Renal cortex interstitium (tissue), 15 donors: Measurements from ENCODE around the gene FOCAD. TPM values are rescaled to one million over a fixed set of nuclear protein-coding genes. Genes with fewer than 3 reads are reported as not detected.
"Not testable (repeated sequence)": the region's sequence is repeated elsewhere in the genome, so short reads cannot be mapped to it uniquely, and the experiment has no call there.

Experiments used
- DNase-seq, 11 donors: peaks; one replicate each; pipeline ENCODE4 v3.0.0-alpha.2; 2013; ENCODE audit warnings: low read depth in 9 of 11, low spot score in 4 of 11; ENCODE audit errors: extremely low read depth in 1 of 11
- long read RNA-seq, 16 experiments: transcript quantifications; one replicate each; lab custom pipeline, GENCODE V29; 2026
- polyA plus RNA-seq, 3 donors: library from polyadenylated mRNA; unstranded; fragments of 120-200 nt; gene quantifications; one replicate each; pipeline ENCODE4 v1.2.1, GENCODE V29; 2013; ENCODE audit not compliant: insufficient read length in 3 of 3

FOCAD gene
- 10 to 100 TPM; 26.8 to 36.8 (median 29.8) TPM for polyA plus RNA-seq
- long read RNA-seq, donor 1, partial matches to known transcripts, result 13 of 14 reads
- long read RNA-seq, donor 1, other reads (novel, unspliced or antisense), result 0 of 14 reads
- long read RNA-seq, donor 2, partial matches to known transcripts, result 7 of 7 reads
- long read RNA-seq, donor 2, other reads (novel, unspliced or antisense), result 0 of 7 reads
- long read RNA-seq, donor 3, result 0 reads
- long read RNA-seq, donor 4, full-length matches to known transcripts, result 2 of 2 reads
- long read RNA-seq, donor 4, partial matches to known transcripts, result 0 of 2 reads
- long read RNA-seq, donor 4, other reads (novel, unspliced or antisense), result 0 of 2 reads
- long read RNA-seq, donor 5, result 0 reads
- long read RNA-seq, donor 6, result 0 reads
- long read RNA-seq, donor 7, partial matches to known transcripts, result 0 of 1 reads
- long read RNA-seq, donor 7, other reads (novel, unspliced or antisense), result 0 of 1 reads
- long read RNA-seq, donor 8, result 0 reads
- long read RNA-seq, donor 9, result 0 reads
- long read RNA-seq, donor 10, partial matches to known transcripts, result 28 of 28 reads
- long read RNA-seq, donor 10, other reads (novel, unspliced or antisense), result 0 of 28 reads
- long read RNA-seq, donor 11, partial matches to known transcripts, result 9 of 9 reads
- long read RNA-seq, donor 11, other reads (novel, unspliced or antisense), result 0 of 9 reads
- long read RNA-seq, donor 12, result 0 reads
- long read RNA-seq, donor 13, result 0 reads
- long read RNA-seq, donor 14, partial matches to known transcripts, result 14 of 14 reads
- long read RNA-seq, donor 14, other reads (novel, unspliced or antisense), result 0 of 14 reads
- long read RNA-seq, donor 15, partial matches to known transcripts, result 10 of 10 reads
- long read RNA-seq, donor 15, other reads (novel, unspliced or antisense), result 0 of 10 reads
- long read RNA-seq, donor 16, partial matches to known transcripts, result 0 of 1 reads
- long read RNA-seq, donor 16, other reads (novel, unspliced or antisense), result 0 of 1 reads

DNA sequence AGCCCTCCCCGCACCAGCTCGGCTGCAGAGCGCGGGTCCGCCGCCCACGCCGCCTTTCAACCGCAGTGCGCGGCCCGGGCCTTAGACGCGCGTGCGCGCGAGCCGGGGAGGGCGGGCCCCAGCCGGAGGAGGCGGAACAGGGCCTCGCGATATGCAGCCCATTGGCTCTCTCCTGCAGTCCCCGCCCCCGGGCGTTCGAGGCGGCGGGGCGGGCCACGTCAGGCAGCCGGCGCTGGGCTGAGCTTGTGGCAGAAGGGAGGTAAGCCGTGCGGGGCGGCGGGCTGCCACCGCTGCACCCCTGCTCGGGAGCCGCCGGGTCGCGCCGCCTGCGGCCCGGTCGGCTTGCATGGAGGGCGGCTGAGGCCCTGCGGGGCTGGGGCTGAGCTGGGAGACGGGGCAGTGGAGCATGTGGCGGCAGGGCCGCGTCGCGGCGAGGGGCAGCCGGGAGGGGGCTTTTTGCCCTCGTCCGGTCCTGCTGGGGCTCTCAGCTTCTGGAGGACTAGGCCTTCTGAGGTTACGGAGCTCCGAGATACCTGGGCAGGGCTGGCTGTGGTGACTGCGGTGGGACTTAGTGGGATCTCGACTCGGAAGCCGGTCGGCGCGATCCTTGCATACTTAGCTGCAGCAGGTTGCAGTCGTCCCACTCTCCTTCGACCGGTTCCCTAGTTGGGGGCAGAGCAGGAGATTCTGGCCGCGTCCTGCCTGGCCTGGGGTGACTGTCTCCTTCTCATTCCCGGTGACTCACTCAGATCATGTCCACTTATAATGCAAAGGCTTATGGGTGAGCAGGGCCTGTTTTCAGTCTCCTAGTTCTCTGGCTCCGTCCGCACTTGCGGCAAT, at the start of gene FOCAD:
FOCAD (plus strand) TSS at position 225 of the 840 bp plus-strand sequence. CDS start 31,095 bp downstream, outside the sequence.
- peak; percentile 76 to 94 (median 89) for DNase-seq

- no peak for DNase-seq
Observed at GRCh38 chr9:20634895-20635294, 49.2 kb upstream of the FOCAD start.

GRCh38 chr9:20636888-20637440, 47.1 kb upstream of the FOCAD start:
- no peak for DNase-seq

GRCh38 chr9:20640331-20641187, 43.5 kb upstream of the FOCAD start:
- DNase-seq, result no peak

- DNase-seq, result no peak
Observed at GRCh38 chr9:20642045-20642444, 42.0 kb upstream of the FOCAD start.

DNA sequence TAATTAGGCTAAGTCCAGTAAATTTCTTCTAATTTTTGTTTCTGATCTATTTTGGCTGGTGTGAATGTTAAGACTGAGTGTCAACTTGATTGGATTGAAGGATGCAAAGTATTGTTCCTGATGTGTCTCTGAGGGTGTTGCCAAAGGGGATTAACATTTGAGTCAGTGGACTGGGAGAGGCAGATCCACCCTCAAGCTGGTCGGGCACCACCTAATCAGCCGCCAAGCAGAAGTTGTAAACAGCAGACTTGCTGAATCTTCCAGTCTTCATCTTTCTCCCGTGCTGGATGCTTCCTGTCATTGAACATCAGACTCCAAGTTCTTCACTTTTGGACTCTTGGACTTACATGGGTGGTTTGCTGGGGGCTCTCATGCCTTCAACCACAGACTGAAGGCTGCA, 40.4 kb upstream of the FOCAD start:
- no peak for DNase-seq

DNA sequence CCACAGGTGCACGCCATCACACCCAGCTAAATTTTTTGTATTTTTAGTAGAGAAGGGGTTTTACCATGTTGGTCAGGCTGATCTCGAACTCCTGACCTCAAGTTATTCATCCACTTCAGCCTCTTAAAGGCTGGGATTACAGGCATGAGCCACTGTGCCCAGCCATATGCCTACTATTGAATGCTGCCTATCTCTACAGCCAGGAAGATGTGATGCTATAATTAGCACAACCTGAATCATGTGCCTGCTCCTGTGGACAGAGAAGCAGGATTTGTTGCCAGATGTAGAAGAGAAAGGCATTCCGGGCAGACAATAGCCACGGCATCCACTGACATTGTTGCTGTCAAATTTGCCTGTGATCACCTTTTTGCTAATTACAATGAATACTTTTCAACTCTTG, 37.4 kb upstream of the FOCAD start:
- DNase-seq, result no peak

DNA sequence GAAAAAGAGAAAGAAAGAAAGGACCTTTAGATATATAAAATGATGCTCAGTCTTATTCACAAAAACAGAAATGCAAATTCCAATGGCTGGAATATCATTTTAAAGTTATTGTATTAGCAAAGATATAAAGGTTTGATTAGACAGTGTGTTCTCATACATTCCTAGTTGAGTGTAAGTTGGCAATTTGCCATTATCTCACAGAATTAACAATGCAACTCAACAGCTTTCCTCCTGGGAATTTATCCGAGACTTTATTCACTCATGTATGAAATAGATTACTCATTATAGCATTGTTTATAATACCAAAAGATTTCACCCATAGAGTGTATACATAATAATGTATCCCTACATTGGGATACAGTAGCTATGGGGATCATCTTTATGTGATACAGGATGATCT, 34.7 kb upstream of the FOCAD start:
- no peak for DNase-seq

DNA sequence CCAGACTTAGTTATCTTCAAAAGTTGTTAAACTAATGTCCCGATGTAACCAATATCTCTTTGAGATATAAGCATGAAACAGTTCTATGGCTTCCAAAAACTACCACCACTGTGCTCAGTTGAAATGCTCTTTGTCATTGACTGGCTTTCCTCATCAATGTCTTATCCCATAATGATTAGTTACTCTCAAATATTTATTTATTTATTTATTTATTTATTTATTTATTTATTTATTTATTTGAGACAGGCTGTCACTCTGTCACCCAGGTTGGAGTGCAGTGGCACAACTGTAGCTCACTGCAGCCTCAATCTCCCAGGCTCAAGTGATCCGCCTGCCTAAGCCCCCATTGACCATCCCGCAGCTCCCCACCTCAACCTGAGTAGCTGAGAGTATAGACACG, 33.7 kb upstream of the FOCAD start:
- DNase-seq, result no peak

GRCh38 chr9:20650750-20651299, 33.2 kb upstream of the FOCAD start:
- no peak for DNase-seq

DNA sequence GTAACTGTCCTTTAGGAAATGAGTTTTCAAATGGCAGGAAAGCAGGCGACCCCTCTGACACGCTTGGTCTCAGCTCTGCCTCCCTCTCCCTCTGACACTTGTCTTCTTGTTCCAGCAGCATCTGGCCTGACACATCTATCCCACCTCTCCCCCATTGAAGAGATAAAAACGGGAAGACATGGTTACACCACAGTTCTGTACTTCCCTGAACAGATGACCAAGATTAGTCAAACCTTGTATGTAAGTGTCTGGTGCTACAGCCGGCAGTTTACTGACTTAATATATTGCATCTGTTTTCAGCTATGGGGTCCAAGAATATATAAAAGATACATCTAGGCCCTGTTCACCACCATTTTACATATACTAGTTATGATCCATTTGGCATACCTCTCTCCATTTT, 32.1 kb upstream of the FOCAD start:
- DNase-seq, result no peak

DNA sequence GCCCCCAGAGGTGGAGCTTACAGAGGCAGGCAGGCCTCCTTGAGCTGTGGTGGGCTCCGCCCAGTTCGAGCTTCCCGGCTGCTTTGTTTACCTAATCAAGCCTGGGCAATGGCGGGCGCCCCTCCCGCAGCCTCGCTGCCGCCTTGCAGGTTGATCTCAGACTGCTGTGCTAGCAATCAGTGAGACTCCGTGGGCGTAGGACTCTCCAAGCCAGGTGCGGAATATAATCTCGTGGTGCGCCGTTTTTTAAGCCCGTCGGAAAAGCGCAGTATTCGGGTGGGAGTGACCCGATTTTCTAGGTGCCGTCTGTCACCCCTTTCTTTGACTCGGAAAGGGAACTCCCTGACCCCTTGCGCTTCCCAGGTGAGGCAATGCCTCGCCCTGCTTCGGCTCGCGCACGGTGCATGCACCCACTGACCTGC, 25.8 kb upstream of the FOCAD start:
- DNase-seq, result not testable (repeated sequence)

DNA sequence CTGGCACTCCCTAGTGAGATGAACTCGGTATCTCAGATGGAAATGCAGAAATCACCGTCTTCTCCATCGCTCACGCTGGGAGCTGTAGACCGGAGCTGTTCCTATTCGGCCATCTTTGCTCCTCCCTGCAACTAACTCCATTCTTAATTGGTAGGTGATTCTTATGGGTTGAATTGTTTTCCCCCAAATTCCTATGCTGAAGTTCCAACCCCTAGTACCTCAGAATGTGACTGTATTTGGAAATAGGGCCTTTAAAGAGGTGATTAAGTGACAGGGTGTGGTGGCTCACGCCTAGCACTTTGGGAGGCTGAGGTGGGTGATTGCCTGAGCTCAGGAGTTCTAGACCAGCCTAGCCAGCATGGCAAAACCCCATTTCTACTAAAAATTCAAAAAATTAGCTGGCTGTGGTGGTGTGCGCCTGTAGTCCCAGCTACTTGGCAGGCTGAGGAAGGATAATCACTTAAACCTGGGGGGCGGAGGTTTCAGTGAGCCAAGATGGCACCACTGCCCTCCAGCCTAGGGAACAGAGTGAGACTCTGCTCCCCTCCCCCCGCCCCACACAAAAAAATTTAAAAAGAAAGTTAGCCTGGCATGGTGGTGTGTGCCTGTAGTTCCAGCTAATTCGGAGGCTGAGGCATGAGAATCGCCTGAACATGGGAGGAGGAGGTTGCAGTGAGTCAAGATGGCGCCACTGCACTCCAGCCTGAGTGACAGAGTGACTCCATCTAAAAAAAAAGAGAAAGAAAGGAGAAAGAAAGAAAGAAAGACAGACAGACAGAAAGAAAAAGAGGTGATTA, 25.2 kb upstream of the FOCAD start:
- no peak for DNase-seq

GRCh38 chr9:20659474-20659967, 24.5 kb upstream of the FOCAD start:
- no peak for DNase-seq

DNA sequence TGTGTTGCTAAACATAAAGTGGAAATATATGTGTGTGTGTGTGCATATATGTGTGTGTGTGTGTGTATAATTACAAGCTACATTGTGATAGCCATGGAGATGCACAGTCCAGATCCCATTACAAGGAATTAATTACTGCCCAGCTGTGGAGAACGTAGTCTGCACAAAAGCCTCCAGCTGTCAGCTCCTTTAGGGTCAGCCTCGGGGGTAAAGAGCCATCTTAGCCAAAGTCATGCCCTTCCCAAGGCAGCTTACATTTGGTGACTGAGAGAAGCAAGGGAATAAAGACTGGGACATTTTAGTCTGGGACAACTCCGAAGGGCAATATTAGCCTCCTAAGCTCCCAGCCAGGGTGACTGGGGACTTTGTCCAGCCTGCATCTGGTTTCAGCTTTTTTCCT, 21.9 kb upstream of the FOCAD start:
- DNase-seq, result no peak

GRCh38 chr9:20663133-20663532, 20.9 kb upstream of the FOCAD start:
- no peak for DNase-seq

DNA sequence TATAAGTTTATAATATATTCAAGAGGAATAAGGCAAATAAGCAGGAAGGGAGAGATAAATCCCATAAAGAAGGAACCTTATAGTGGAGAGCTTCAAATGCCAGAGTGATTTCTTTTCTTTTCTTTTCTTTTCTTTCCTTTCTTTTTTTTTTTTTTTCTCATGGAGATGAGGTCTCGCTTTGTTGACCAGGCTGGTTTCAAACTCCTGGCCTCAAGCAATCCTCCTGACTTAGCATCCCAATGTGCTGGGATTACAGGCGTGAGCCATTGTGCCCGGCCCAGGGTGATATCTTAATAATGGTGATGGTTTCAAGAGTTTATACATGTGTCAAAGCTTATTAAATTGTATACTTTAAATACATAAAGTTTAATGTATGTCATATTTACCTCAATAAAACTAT, 19.6 kb upstream of the FOCAD start:
- DNase-seq, result no peak
